ENCODE results near the gene NME2.
A peak's percentile ranks its signal among the peaks of the same experiment; 100 is the strongest.
"Not testable (repeated sequence)": the region's sequence is repeated elsewhere in the genome, so short reads cannot be mapped to it uniquely, and the experiment has no call there.

Gene NME2

DNA sequence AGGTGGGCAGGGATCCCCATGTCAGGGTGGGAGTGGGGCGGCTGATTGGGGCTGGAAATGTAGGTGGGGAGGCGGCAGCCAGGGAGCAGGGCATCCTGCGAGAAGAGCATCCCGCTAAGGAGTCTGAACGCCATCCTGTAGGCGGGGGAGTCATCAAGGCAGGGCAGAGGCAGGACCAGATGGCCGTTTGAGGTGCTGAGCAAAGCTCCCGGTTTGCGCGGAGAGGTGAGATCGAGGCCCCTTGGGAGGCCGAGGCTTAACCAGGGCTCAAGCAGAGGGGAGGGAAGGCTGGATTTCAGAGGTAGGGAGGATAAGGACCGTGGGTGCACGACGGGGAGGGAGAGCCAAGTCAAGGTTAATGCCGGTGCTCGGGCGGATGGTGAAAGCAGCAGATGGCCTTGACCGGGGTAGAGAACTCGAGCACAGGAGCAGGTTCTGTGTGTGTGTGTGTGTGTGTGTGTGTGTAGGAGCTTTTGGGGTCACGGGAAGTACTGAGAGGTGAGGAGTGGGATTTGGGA, 472 bp upstream of the NME2 start:
- Histone ChIP-seq H3K36me3 (ENCODE audit: control insufficient read depth, insufficient read depth, low read length) (peaks cover 14% of the 10 kb centered on the region), H3K27me3 (replicated peaks; ENCODE audit: control insufficient read depth, insufficient read depth, low read length) (no peaks in the 10 kb centered on the region), H3K4me3 (replicated peaks; ENCODE audit: low read depth, low read length) (peak overlapping the region; percentile 88)
- DNase-seq (ENCODE audit: extremely low read depth, insufficient read length), result no peak
- TF ChIP-seq, protein P1, sequence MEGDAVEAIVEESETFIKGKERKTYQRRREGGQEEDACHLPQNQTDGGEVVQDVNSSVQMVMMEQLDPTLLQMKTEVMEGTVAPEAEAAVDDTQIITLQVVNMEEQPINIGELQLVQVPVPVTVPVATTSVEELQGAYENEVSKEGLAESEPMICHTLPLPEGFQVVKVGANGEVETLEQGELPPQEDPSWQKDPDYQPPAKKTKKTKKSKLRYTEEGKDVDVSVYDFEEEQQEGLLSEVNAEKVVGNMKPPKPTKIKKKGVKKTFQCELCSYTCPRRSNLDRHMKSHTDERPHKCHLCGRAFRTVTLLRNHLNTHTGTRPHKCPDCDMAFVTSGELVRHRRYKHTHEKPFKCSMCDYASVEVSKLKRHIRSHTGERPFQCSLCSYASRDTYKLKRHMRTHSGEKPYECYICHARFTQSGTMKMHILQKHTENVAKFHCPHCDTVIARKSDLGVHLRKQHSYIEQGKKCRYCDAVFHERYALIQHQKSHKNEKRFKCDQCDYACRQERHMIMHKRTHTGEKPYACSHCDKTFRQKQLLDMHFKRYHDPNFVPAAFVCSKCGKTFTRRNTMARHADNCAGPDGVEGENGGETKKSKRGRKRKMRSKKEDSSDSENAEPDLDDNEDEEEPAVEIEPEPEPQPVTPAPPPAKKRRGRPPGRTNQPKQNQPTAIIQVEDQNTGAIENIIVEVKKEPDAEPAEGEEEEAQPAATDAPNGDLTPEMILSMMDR (IDR thresholded peaks at IDR 0.05; ENCODE audit: insufficient read depth, low read length, poor library complexity, severe bottlenecking), result no peak

DNA sequence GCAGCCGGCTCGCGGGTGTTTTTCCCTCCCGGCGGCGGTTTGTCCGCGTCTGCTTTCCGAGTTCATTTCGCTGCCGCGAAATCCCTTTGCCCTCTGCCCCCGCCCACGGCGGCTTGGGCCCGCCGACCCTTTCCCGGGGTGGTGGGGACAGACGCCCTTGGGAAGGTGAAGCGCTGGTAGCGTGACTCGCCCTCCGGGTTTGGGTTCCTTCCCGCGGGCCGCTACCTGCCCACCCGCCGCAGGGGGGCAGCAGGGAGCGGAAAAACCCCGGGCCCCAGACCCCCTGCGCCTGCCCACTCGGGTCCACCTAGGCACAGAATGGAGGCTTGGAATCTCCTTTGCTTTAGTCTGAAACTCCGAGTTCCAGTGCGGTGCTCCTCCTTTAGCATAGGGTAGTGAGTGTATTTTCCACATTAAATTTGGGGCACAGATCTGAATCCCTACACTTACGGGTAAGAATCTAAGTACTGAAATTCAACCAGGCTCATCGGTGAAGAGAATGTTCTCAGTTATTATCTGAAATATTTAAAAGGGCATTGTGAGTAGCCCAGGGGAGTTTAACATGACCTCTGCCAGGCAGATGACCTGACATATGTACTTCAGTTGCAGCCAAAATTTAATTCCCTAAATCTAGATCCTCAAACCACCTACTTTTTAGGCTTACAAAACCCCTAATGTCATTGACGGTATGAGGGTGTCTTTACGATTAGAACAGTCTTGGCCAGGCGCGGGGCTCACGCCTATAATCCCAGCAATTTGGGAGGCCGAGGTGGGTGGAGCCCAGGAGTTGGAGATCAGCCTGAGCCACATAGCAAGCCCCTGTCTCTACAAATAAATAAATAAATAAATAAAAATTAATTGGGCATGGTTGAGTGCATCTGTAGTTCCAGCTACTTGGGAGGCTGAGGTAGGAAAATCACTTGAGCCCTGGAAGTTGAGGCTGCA, 1.0 kb downstream of the NME2 start:
- DNase-seq (ENCODE audit: extremely low read depth, insufficient read length), result peak; percentile 81
- TF ChIP-seq, protein P1 (IDR thresholded peaks at IDR 0.05; ENCODE audit: insufficient read depth, low read length, poor library complexity, severe bottlenecking), result peak; percentile 91
- H3K27me3 ChIP-seq (replicated peaks; ENCODE audit: control insufficient read depth, insufficient read depth, low read length), result no peaks in the 10 kb centered on the region
- H3K4me3 ChIP-seq (replicated peaks; ENCODE audit: low read depth, low read length), result peak overlapping the region; percentile 88
- peaks cover 4% of the 10 kb centered on the region for H3K36me3 ChIP-seq (ENCODE audit: control insufficient read depth, insufficient read depth, low read length)

DNA sequence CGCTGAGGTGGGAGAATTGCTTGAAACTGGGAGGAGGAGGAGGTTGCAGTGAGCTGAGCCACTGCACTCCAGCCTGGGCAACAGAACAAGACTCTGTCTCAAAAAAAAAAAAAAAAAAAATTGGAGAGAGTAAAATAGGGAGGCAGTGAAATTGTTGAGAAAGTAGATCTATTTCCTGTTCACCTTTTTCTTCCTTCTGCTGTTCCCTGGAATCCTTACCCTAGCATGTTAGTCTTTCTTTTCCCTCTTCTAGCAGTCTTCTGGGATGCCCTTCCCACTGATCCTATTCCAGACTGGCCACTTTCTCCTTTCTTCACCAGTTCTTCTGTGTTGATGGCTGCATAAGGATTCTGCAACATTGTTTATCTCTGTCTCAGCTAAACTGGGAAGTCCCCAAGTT, 3.1 kb downstream of the NME2 start:
- peaks cover 4% of the 10 kb centered on the region for H3K36me3 ChIP-seq (ENCODE audit: control insufficient read depth, insufficient read depth, low read length)
- TF ChIP-seq, protein P1 (IDR thresholded peaks at IDR 0.05; ENCODE audit: insufficient read depth, low read length, poor library complexity, severe bottlenecking), result no peak

DNA sequence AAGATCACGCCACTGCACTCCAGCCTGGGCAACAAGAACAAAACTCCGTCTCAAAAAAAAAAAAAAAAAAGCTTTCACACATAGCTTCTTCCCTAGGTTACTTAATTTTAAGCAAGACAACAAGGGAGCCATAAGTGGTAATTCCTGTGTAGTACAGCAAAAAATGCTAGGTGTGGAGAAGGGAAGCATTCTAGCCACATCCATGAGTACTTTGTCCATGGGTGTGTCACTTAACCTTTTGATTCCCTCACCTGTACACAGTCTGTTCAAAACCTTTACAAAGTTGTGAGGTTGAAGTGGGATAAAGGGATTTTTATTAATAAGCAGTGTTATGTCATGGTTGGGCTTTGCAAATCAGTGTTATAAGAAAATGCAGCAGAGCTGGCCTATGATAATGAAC, 4.5 kb downstream of the NME2 start:
- DNase-seq (ENCODE audit: extremely low read depth, insufficient read length), result no peak
- TF ChIP-seq, protein P1 (IDR thresholded peaks at IDR 0.05; ENCODE audit: insufficient read depth, low read length, poor library complexity, severe bottlenecking), result no peak
- Histone ChIP-seq H3K36me3 (ENCODE audit: control insufficient read depth, insufficient read depth, low read length) (peaks cover 4% of the 10 kb centered on the region), H3K27me3 (replicated peaks; ENCODE audit: control insufficient read depth, insufficient read depth, low read length) (no peaks in the 10 kb centered on the region), H3K4me3 (replicated peaks; ENCODE audit: low read depth, low read length) (no peak overlapping the region)

More for the DNA sequence above, 3.1 kb downstream of the NME2 start:
- Histone ChIP-seq H3K4me3 (replicated peaks; ENCODE audit: low read depth, low read length) (no peak overlapping the region), H3K27me3 (replicated peaks; ENCODE audit: control insufficient read depth, insufficient read depth, low read length) (no peaks in the 10 kb centered on the region)
- no peak for DNase-seq (ENCODE audit: extremely low read depth, insufficient read length)

DNA sequence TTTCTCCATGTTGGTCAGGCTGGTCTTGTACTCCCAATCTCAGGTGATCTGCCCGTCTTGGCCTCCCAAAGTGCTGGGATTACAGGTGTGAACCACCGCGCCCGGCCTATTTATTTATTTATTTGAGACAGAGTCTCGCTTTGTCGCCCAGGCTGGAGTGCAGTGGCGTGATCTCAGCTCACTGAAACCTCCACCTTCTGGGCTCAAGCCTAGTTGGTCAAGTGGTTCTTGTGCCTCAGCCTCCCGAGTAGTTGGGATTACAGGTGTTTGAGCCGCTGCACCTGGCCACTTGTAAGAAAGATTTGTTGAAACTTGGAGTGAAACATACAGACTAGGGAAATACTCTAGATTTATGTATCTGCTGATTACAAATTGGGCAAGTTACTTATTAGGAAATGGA, 5.8 kb downstream of the NME2 start:
- not testable (repeated sequence) for H3K36me3 ChIP-seq (ENCODE audit: control insufficient read depth, insufficient read depth, low read length); H3K27me3 ChIP-seq (replicated peaks; ENCODE audit: control insufficient read depth, insufficient read depth, low read length); DNase-seq (ENCODE audit: extremely low read depth, insufficient read length); H3K4me3 ChIP-seq (replicated peaks; ENCODE audit: low read depth, low read length)

DNA sequence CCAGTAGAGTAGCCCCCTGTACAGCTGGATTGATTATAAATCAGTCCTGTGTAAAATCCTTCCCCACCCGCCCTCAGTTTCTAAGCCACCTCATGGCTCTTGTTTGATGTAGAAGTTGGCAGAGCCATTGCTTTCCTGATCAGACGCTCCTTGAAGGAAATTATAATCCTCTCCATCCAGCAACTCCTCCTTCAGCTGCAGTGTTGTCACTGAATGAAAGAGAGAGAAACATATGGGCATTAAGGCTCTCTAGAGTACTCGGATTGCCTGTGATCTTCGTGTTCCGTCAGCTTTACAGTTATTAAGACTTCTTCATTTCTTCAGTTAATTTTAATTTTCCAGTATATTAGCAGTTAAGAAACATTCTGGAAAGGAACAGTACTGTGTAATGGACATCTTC, 14.3 kb downstream of the NME2 start:
- Histone ChIP-seq H3K4me3 (replicated peaks; ENCODE audit: low read depth, low read length) (no peak overlapping the region), H3K27me3 (replicated peaks; ENCODE audit: control insufficient read depth, insufficient read depth, low read length) (no peaks in the 10 kb centered on the region), H3K36me3 (ENCODE audit: control insufficient read depth, insufficient read depth, low read length) (no peaks in the 10 kb centered on the region; the same call in none of the 2 replicates)
- no peak for DNase-seq (ENCODE audit: extremely low read depth, insufficient read length)
- TF ChIP-seq, protein P1 (IDR thresholded peaks at IDR 0.05; ENCODE audit: insufficient read depth, low read length, poor library complexity, severe bottlenecking), result no peak

Data from GM06990 (cell line).